Spleen (tissue), 11 donors: ENCODE data around the gene AMD1. TPM values are rescaled to one million over a fixed set of nuclear protein-coding genes. Genes with fewer than 3 reads are reported as not detected.

Experiments
- DNase-seq: peaks from one replicate; pipeline ENCODE4 v3.0.0-alpha.2; 2020
- H3K27ac ChIP-seq, 8 donors: fragments of 200-600 bp; sonication (generic) in 7 of 8; 1 replicate in 4 of 8; 2 replicates in 4 of 8; pipeline versions ENCODE4 v1.5.0 to v1.8.0; 2016 to 2021; ENCODE audit warnings: inconsistent platforms in 4 of 8, mild to moderate bottlenecking in 4 of 8, moderate library complexity in 1 of 8
- H3K27me3 ChIP-seq, 7 donors: fragments of 200-600 bp; sonication (generic) in 6 of 7; replicated peaks in 1 of 7; 1 replicate in 4 of 7; 2 replicates in 3 of 7; pipeline versions ENCODE4 v1.5.0 to v1.8.0; 2016 to 2021; ENCODE audit warnings: inconsistent platforms in 3 of 7, mild to moderate bottlenecking in 1 of 7
- H3K36me3 ChIP-seq, 6 donors: fragments of 200-600 bp; sonication (generic) in 5 of 6; 1 replicate in 4 of 6; 2 replicates in 2 of 6; pipeline versions ENCODE4 v1.5.0 to v1.8.0; 2016 to 2021; ENCODE audit warnings: inconsistent platforms in 2 of 6
- H3K4me1 ChIP-seq, 6 donors: fragments of 200-600 bp; sonication (generic) in 5 of 6; 1 replicate in 3 of 6; 2 replicates in 3 of 6; pipeline versions ENCODE4 v1.5.0 to v1.8.0; 2016 to 2021; ENCODE audit warnings: inconsistent platforms in 3 of 6
- H3K4me3 ChIP-seq, 8 donors: fragments of 200-600 bp; sonication (generic) in 7 of 8; 1 replicate in 4 of 8; 2 replicates in 4 of 8; pipeline versions ENCODE4 v1.5.0 to v1.8.0; 2016 to 2021; ENCODE audit warnings: inconsistent platforms in 4 of 8, mild to moderate bottlenecking in 4 of 8, moderate library complexity in 2 of 8
- H3K9me3 ChIP-seq, 8 donors: fragments of 200-600 bp; sonication (generic) in 7 of 8; 1 replicate in 4 of 8; 2 replicates in 4 of 8; pipeline versions ENCODE4 v1.5.0 to v1.8.0; 2016 to 2021; ENCODE audit warnings: inconsistent platforms in 4 of 8
- POLR2A ChIP-seq, 3 donors: fragments of 450-650 bp; IDR thresholded peaks; one replicate each; pipeline ENCODE4 v1.5.1; 2017; ENCODE audit warnings: antibody characterized with exemption in 3 of 3, mild to moderate bottlenecking in 1 of 3
- POLR2AphosphoS5 ChIP-seq, 3 donors: sonication (generic); formaldehyde crosslinking; IDR thresholded peaks; one replicate each; pipeline ENCODE4 v1.5.1; 2017; ENCODE audit warnings: antibody characterized with exemption in 3 of 3
- WGBS, 5 donors: extraction: QIAGEN DNeasy Blood & Tissue Kit in 3 of 5; methylation state at CpG; one replicate each; pipeline versions ENCODE4 v1.1.5 to v1.1.7; 2013 to 2018; 5-methylcytosine and 5-hydroxymethylcytosine counted together
- intact Hi-C: fragments of 100-400 bp; cut with DNase I; formaldehyde crosslinking; loops from one replicate; pipeline ENCODE4 v1.15.0; 2023; ENCODE audit warnings: low total_unique reads
- polyA plus RNA-seq, 3 donors: library from polyadenylated mRNA; stranded (reverse); fragments of 200-250 nt; gene quantifications; one replicate each; pipeline ENCODE4 v1.2.1, GENCODE V29; 2013
- total RNA-seq, 7 donors: library from RNA; depleted of rRNA in 3 of 7; stranded (reverse); fragments of >200 nt in 3 of 7; fragmentation: NEBNext Ultra II Directional in 4 of 7; extraction: Animal tissue kit (Norgen Biotek cat#: 25700) in 4 of 7; gene quantifications; one replicate each; pipeline versions ENCODE4 v1.1.0 to v1.2.1, GENCODE V29; 2016 to 2021
- TF ChIP-seq, protein P1 (sequence below), 11 experiments: fragments of 200-600 bp in 7 of 11; fragments of 450-650 bp in 4 of 11; sonication (generic) in 4 of 11; IDR thresholded peaks in 8 of 11; conservative IDR thresholded peaks in 3 of 11; 1 replicate in 7 of 11; 2 replicates in 4 of 11; pipeline versions ENCODE4 v1.4.0 to v1.8.0; 2016 to 2021; ENCODE audit warnings: antibody characterized with exemption in 11 of 11, inconsistent platforms in 4 of 11, mild to moderate bottlenecking in 1 of 11
- donor health status: healthy with polysubstance abuse.
- donor health status: DM: no; HTN: no; CAD: no; lungs with moderate emphysema.
- donor health status: DM: no; HTN: no; CAD: no.
- donor health status: Bipolar disorder and iron deficiency.
- donor health status: healthy.
- donor health status: DM: no; HTN: no; CAD: no.
- donor health status: DM: yes; HTN: yes; CAD: no.

Gene AMD1
- total and polyA plus RNA-seq, 10 donors, result 20.7 to 102 (median 53.2) TPM

- Histone ChIP-seq H3K27me3 (no peaks in the 10 kb centered on the region), H3K36me3 (peaks cover 0 to 18% (median 4%) of the 10 kb centered on the region in 6 donors), H3K4me1 (peaks cover 32 to 100% (median 83%) of the 10 kb centered on the region in 6 donors), H3K27ac (peak overlapping the region in 1 of 8 donors; percentile 2), H3K9me3 (no peaks in the 10 kb centered on the region), H3K4me3 (no peak overlapping the region)
- no peak for TF ChIP-seq POLR2A (IDR thresholded peaks at IDR 0.05)
- TF ChIP-seq, protein P1, sequence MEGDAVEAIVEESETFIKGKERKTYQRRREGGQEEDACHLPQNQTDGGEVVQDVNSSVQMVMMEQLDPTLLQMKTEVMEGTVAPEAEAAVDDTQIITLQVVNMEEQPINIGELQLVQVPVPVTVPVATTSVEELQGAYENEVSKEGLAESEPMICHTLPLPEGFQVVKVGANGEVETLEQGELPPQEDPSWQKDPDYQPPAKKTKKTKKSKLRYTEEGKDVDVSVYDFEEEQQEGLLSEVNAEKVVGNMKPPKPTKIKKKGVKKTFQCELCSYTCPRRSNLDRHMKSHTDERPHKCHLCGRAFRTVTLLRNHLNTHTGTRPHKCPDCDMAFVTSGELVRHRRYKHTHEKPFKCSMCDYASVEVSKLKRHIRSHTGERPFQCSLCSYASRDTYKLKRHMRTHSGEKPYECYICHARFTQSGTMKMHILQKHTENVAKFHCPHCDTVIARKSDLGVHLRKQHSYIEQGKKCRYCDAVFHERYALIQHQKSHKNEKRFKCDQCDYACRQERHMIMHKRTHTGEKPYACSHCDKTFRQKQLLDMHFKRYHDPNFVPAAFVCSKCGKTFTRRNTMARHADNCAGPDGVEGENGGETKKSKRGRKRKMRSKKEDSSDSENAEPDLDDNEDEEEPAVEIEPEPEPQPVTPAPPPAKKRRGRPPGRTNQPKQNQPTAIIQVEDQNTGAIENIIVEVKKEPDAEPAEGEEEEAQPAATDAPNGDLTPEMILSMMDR (IDR thresholded peaks at IDR 0.05 in 8 of 11, conservative IDR thresholded peaks at IDR 0.05 in 3 of 11), result no peak
- no peak for TF ChIP-seq POLR2AphosphoS5 (IDR thresholded peaks at IDR 0.05)
- WGBS, 5 donors, result 64 to 73% (median 72%) methylated on average over 3 of the region's 3 CpGs
- intact Hi-C loops, result no loop called here
- no peak for DNase-seq
These were observed 9.7 kb downstream of the AMD1 start for GRCh38 chr6:110884321-110884720.

GRCh38 chr6:110885526-110885925 lies 10.9 kb downstream of the AMD1 start:
- intact Hi-C loops, result no loop called here
- peaks cover 22 to 96% (median 71%) of the 10 kb centered on the region in 6 donors for H3K4me1 ChIP-seq
- H3K4me3 ChIP-seq, result no peak overlapping the region

DNA sequence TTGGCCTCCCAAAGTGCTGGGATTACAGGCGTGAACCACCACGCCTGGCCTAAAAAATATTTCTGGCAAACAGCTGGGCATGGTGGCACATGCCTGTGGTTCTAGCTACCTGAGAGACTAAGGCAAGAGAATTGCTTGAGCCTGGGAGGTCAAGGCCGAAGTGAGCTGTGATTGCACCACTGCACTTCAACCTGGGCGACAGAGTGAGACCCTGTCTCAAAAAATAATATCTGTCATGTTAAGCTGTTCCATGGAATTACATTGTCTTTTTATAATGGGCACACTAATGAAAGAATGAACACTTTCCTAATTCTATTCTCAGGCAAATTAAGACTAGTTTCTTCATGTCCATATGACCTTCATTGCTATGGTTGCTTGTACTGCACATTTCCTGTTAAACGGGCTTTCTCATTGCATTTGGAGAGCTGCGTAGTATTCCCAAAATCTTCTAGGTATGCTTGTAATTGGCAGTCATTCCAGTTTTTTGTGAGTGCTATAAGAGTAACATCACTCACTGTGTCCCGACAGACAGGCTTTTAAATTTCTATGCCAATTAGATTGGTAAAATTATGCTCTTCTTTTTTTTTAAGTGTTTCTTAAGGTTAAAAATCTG lies 12.1 kb downstream of the AMD1 start:
- DNase-seq, result no peak
- intact Hi-C loops, result no loop called here
- WGBS, 5 donors, result 62 to 86% (median 76%) methylated on average over 7 of the region's 7 CpGs
- Histone ChIP-seq H3K36me3 (peaks cover 0 to 41% (median 25%) of the 10 kb centered on the region in 6 donors), H3K27me3 (no peaks in the 10 kb centered on the region), H3K27ac (no peak overlapping the region), H3K4me1 (peaks cover 15 to 85% (median 62%) of the 10 kb centered on the region in 6 donors), H3K4me3 (no peak overlapping the region), H3K9me3 (no peaks in the 10 kb centered on the region)
- TF ChIP-seq, protein P1 (IDR thresholded peaks at IDR 0.05 in 8 of 11, conservative IDR thresholded peaks at IDR 0.05 in 3 of 11), result no peak
- TF ChIP-seq POLR2A (IDR thresholded peaks at IDR 0.05) (no peak), POLR2AphosphoS5 (IDR thresholded peaks at IDR 0.05) (no peak)

More at GRCh38 chr6:110885526-110885925, 10.9 kb downstream of the AMD1 start:
- no peak overlapping the region for H3K27ac ChIP-seq
- no peaks in the 10 kb centered on the region for H3K27me3 ChIP-seq
- DNase-seq, result no peak
- WGBS, 5 donors, result 81 to 91% (median 89%) methylated on average over 4 of the region's 4 CpGs
- peaks cover 0 to 30% (median 15%) of the 10 kb centered on the region in 6 donors for H3K36me3 ChIP-seq
- no peaks in the 10 kb centered on the region for H3K9me3 ChIP-seq
- TF ChIP-seq POLR2A (IDR thresholded peaks at IDR 0.05) (no peak), POLR2AphosphoS5 (IDR thresholded peaks at IDR 0.05) (no peak)
- TF ChIP-seq, protein P1 (IDR thresholded peaks at IDR 0.05 in 8 of 11, conservative IDR thresholded peaks at IDR 0.05 in 3 of 11), result no peak

- H3K27me3 ChIP-seq, result no peaks in the 10 kb centered on the region
- DNase-seq, result no peak
- no peaks in the 10 kb centered on the region for H3K9me3 ChIP-seq
- peaks cover 2 to 78% (median 58%) of the 10 kb centered on the region in 6 donors for H3K36me3 ChIP-seq
- 91 to 100% (median 94%) methylated on average over 1 of the region's 1 CpG for WGBS, 5 donors
- peaks cover 0 to 49% (median 27%) of the 10 kb centered on the region in 6 donors for H3K4me1 ChIP-seq
- no peak overlapping the region for H3K4me3 ChIP-seq
- intact Hi-C loops, result no loop called here
- TF ChIP-seq POLR2A (IDR thresholded peaks at IDR 0.05) (no peak), POLR2AphosphoS5 (IDR thresholded peaks at IDR 0.05) (no peak)
- TF ChIP-seq, protein P1 (IDR thresholded peaks at IDR 0.05 in 8 of 11, conservative IDR thresholded peaks at IDR 0.05 in 3 of 11), result no peak
- H3K27ac ChIP-seq, result no peak overlapping the region
These were observed 15.7 kb downstream of the AMD1 start for GRCh38 chr6:110890288-110890687.
